ENCODE measurements around the gene ANKRD13C.
"Not testable (repeated sequence)": the region's sequence is repeated elsewhere in the genome, so short reads cannot be mapped to it uniquely, and the experiment has no call there.

Gene ANKRD13C

DNA sequence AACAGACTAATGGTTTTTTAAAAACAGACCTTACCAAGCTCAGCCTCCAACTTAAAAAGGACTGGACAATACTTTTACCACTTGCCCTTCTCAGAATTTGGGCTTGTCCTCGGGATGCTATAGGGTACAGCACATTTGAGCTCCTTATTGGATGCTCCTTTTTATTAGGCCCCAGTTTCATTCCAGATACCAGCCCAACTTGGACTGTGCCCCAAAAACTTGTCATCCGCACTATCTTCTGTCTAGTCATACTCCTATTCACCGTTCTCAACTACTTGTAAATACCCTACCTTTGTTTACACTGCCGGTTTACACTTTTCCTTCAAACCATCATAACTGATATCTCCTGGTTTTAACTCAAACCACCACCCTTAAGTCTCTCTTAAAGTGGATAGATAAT is 17.9 kb upstream of the ANKRD13C start:
- DNase-seq (no peak), ATAC-seq (ENCODE audit: insufficient read depth, low read depth) (no peak)
- Histone ChIP-seq H3K36me3 (ENCODE audit: insufficient read depth, low read length) (no peaks in the 10 kb centered on the region), H3K79me2 (ENCODE audit: insufficient read depth, low read length) (no peaks in the 10 kb centered on the region), H3K4me2 (ENCODE audit: insufficient read depth, low read length) (no peak overlapping the region), H4K20me1 (ENCODE audit: insufficient read depth, low read length) (no peaks in the 10 kb centered on the region), H3K9ac (ENCODE audit: low read depth, low read length) (no peak overlapping the region), H3K4me3 (ENCODE audit: low read depth in 1 of 2, low read length in 2 of 2) (no peak overlapping the region), H3K4me1 (ENCODE audit: insufficient read depth, low read length) (no peaks in the 10 kb centered on the region), H3K27ac (ENCODE audit: low read length) (no peak overlapping the region), H3K27me3 (ENCODE audit: insufficient read depth, low read length, poor library complexity) (no peaks in the 10 kb centered on the region), H2AFZ (ENCODE audit: low read depth, low read length) (no peak overlapping the region), H3K9me3 (ENCODE audit: insufficient read depth, low read length, severe bottlenecking) (no peaks in the 10 kb centered on the region)
- no peak for TF ChIP-seq EZH2 (IDR thresholded peaks at IDR 0.05; ENCODE audit: borderline replicate concordance, low read depth, low read length, severe bottlenecking)
- TF ChIP-seq, protein P1, sequence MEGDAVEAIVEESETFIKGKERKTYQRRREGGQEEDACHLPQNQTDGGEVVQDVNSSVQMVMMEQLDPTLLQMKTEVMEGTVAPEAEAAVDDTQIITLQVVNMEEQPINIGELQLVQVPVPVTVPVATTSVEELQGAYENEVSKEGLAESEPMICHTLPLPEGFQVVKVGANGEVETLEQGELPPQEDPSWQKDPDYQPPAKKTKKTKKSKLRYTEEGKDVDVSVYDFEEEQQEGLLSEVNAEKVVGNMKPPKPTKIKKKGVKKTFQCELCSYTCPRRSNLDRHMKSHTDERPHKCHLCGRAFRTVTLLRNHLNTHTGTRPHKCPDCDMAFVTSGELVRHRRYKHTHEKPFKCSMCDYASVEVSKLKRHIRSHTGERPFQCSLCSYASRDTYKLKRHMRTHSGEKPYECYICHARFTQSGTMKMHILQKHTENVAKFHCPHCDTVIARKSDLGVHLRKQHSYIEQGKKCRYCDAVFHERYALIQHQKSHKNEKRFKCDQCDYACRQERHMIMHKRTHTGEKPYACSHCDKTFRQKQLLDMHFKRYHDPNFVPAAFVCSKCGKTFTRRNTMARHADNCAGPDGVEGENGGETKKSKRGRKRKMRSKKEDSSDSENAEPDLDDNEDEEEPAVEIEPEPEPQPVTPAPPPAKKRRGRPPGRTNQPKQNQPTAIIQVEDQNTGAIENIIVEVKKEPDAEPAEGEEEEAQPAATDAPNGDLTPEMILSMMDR (IDR thresholded peaks at IDR 0.05; ENCODE audit: borderline replicate concordance, extremely low read depth, low read length, poor library complexity, severe bottlenecking), result no peak

DNA sequence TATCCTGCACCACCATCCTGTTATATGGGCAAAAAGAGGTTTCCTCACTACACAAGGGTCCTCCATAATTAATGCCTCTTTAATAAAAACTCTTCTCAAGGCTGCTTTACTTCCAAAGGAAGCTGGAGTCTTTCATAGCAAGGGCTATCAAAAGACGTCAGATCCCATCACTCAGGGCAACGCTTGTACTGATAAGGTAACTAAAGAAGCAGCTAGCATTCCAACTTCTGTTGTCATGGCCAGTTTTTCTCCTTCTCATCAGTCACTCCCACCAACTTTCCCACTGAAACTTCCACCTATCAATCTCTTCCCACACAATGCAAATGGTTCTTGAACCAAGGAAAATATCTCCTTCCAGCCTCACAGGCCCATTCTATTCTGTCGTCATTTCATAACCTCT is 17.1 kb upstream of the ANKRD13C start:
- not testable (repeated sequence) for H4K20me1 ChIP-seq (ENCODE audit: insufficient read depth, low read length); H3K4me2 ChIP-seq (ENCODE audit: insufficient read depth, low read length); H3K27me3 ChIP-seq (ENCODE audit: insufficient read depth, low read length, poor library complexity); H3K4me1 ChIP-seq (ENCODE audit: insufficient read depth, low read length); H3K27ac ChIP-seq (ENCODE audit: low read length); H3K4me3 ChIP-seq (ENCODE audit: low read depth in 1 of 2, low read length in 2 of 2); H2AFZ ChIP-seq (ENCODE audit: low read depth, low read length); H3K79me2 ChIP-seq (ENCODE audit: insufficient read depth, low read length); H3K36me3 ChIP-seq (ENCODE audit: insufficient read depth, low read length); ATAC-seq (ENCODE audit: insufficient read depth, low read depth); H3K9me3 ChIP-seq (ENCODE audit: insufficient read depth, low read length, severe bottlenecking); DNase-seq; H3K9ac ChIP-seq (ENCODE audit: low read depth, low read length)

DNA sequence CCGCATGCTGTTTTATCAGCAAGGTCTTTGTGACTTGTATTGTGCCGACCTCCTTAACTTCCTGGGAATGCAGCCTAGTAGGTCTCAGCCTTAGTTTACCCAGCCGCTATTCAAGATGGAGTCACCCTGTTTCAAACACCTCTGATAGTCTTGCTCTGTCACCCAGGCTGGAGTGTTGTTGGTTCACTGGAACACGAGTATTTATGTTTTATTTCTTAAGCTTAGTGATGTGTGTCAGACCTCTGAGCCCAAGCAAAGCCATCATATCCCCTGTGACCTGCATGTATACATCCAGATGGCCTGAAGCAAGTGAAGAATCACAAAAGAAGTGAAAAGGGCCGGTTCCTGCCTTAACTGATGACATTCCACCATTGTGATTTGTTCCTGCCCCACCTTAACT is 12.9 kb upstream of the ANKRD13C start:
- not testable (repeated sequence) for H4K20me1 ChIP-seq (ENCODE audit: insufficient read depth, low read length); H3K9ac ChIP-seq (ENCODE audit: low read depth, low read length); H3K27me3 ChIP-seq (ENCODE audit: insufficient read depth, low read length, poor library complexity); H3K79me2 ChIP-seq (ENCODE audit: insufficient read depth, low read length); H3K4me2 ChIP-seq (ENCODE audit: insufficient read depth, low read length); H3K4me1 ChIP-seq (ENCODE audit: insufficient read depth, low read length); ATAC-seq (ENCODE audit: insufficient read depth, low read depth); H2AFZ ChIP-seq (ENCODE audit: low read depth, low read length); H3K9me3 ChIP-seq (ENCODE audit: insufficient read depth, low read length, severe bottlenecking); H3K4me3 ChIP-seq (ENCODE audit: low read depth in 1 of 2, low read length in 2 of 2); H3K27ac ChIP-seq (ENCODE audit: low read length); H3K36me3 ChIP-seq (ENCODE audit: insufficient read depth, low read length); DNase-seq

DNA sequence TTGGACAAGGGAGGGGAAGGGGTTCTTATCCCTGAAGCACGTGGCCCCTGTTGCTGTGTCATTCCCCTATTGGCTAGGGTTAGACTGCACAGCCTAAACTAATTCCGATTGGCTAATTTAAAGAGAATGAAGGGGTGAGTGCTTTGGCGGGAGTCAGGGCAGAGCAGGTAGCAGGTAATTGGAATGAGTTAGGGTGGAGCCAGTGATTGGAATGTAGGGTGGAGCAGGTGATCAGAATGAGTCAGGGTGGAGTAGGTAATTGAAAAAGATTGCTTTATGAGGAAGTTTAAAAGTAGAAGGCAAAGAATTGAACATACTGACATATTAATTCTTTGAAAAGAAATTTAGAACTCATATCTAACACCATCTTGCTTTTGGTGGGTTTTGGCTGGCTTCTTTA is 12.5 kb upstream of the ANKRD13C start:
- not testable (repeated sequence) for H2AFZ ChIP-seq (ENCODE audit: low read depth, low read length); H4K20me1 ChIP-seq (ENCODE audit: insufficient read depth, low read length); H3K4me2 ChIP-seq (ENCODE audit: insufficient read depth, low read length); ATAC-seq (ENCODE audit: insufficient read depth, low read depth); DNase-seq; H3K4me3 ChIP-seq (ENCODE audit: low read depth in 1 of 2, low read length in 2 of 2); H3K27me3 ChIP-seq (ENCODE audit: insufficient read depth, low read length, poor library complexity); H3K79me2 ChIP-seq (ENCODE audit: insufficient read depth, low read length); H3K9me3 ChIP-seq (ENCODE audit: insufficient read depth, low read length, severe bottlenecking); H3K27ac ChIP-seq (ENCODE audit: low read length); H3K9ac ChIP-seq (ENCODE audit: low read depth, low read length); H3K36me3 ChIP-seq (ENCODE audit: insufficient read depth, low read length); H3K4me1 ChIP-seq (ENCODE audit: insufficient read depth, low read length)

DNA sequence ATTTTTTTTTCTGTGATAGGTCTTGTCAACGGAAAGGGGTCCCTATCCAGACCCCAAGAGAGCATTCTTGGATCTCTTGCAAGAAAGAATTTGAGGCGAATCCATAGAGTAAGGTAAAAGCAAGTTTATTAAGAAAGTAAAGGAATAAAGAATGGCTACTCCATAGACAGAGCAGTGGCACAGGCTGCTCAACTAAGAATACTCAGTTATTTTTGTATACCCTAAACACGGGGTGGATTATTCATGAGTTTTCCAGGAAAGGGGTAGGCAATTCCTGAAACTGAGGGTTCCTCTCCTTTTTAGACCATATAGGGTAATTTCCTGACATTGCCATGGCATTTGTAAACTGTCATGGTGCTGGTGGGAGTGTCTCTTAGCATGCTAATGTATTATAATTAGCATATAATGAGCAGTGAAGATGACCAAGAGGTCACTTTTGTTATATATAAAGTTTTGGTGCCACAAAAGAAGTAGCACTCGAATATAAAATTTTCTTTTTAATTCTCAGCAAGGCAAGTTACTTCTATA is 12.0 kb upstream of the ANKRD13C start:
- not testable (repeated sequence) for H3K4me3 ChIP-seq (ENCODE audit: low read depth in 1 of 2, low read length in 2 of 2); H3K9me3 ChIP-seq (ENCODE audit: insufficient read depth, low read length, severe bottlenecking); H3K9ac ChIP-seq (ENCODE audit: low read depth, low read length); H2AFZ ChIP-seq (ENCODE audit: low read depth, low read length); ATAC-seq (ENCODE audit: insufficient read depth, low read depth); H3K79me2 ChIP-seq (ENCODE audit: insufficient read depth, low read length); H3K27ac ChIP-seq (ENCODE audit: low read length); H3K4me2 ChIP-seq (ENCODE audit: insufficient read depth, low read length); DNase-seq; H3K27me3 ChIP-seq (ENCODE audit: insufficient read depth, low read length, poor library complexity); H4K20me1 ChIP-seq (ENCODE audit: insufficient read depth, low read length); H3K4me1 ChIP-seq (ENCODE audit: insufficient read depth, low read length); H3K36me3 ChIP-seq (ENCODE audit: insufficient read depth, low read length)
